ENCODE results near the gene OR52K2. TPM values are rescaled to one million over a fixed set of nuclear protein-coding genes. Genes with fewer than 3 reads are reported as not detected.
"Not testable (repeated sequence)": the region's sequence is repeated elsewhere in the genome, so short reads cannot be mapped to it uniquely, and the experiment has no call there.

OR52K2 gene
- total RNA-seq, 2 donors from 2014 or later = not detected

DNA sequence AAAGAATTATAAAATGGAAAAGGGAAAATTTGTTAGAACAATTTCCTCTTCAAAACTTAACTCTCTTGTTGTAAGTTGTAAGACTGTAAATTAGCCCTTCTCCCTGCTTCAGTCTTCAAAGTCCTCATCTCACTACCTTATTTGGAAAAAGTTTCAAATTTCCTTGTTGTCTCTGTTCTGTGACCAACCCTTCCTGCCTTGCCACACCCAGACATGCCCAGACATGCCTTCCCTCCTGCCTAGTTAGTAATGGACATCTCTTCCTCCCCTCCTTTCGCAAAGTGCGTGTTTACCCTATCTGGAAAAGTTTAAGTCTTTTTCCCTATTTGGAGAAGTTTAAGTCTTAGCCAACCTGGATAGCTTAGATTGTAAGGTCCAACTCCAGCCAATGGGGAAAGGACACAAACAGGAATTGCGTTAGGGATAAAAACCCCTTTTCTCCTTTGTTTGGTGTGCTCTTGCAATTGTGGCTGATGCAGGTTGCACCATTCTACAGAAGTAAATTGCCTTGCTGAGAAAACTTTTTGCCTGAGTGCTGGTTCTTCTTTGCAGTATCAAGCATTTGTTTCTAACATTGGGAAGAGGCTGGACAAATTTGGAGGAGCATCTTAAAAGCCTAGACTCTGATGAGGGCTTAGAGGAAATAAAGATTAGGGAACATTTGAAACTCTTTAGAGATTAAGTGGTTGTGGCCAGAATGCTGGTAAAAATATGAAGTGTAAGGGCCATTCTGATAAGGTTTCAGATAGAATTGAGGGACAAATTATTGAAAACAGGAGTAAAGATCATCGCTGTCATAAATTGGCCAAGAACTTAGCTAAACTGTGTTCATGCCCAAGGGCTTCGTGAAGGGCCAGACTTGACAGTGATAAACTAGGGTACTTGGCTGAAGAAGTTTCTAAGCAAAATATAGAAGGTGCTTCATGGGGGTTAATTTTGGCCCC lies 15.4 kb downstream of the OR52K2 start:
- H3K9me3 Mint-ChIP-seq = peaks cover 15% of the 10 kb centered on the region
- no peak overlapping the region for H3K4me3 Mint-ChIP-seq
- ATAC-seq (replicated peaks) = no peak
- no peaks in the 10 kb centered on the region for H3K36me3 Mint-ChIP-seq (ENCODE audit: low read depth)
- peaks cover 23% of the 10 kb centered on the region for H3K27me3 Mint-ChIP-seq
- peak overlapping the region; percentile 14 for H3K27ac Mint-ChIP-seq
- peaks cover 4% of the 10 kb centered on the region for H3K4me1 Mint-ChIP-seq

- Mint-ChIP-seq H3K9me3 (peaks cover 15% of the 10 kb centered on the region), H3K4me1 (no peaks in the 10 kb centered on the region), H3K36me3 (ENCODE audit: low read depth) (no peaks in the 10 kb centered on the region), H3K27me3 (peaks cover 23% of the 10 kb centered on the region), H3K4me3 (no peak overlapping the region), H3K27ac (no peak overlapping the region)
- no peak for ATAC-seq (replicated peaks)
Observed at GRCh38 chr11:4465407-4465806, 16.3 kb downstream of the OR52K2 start.

DNA sequence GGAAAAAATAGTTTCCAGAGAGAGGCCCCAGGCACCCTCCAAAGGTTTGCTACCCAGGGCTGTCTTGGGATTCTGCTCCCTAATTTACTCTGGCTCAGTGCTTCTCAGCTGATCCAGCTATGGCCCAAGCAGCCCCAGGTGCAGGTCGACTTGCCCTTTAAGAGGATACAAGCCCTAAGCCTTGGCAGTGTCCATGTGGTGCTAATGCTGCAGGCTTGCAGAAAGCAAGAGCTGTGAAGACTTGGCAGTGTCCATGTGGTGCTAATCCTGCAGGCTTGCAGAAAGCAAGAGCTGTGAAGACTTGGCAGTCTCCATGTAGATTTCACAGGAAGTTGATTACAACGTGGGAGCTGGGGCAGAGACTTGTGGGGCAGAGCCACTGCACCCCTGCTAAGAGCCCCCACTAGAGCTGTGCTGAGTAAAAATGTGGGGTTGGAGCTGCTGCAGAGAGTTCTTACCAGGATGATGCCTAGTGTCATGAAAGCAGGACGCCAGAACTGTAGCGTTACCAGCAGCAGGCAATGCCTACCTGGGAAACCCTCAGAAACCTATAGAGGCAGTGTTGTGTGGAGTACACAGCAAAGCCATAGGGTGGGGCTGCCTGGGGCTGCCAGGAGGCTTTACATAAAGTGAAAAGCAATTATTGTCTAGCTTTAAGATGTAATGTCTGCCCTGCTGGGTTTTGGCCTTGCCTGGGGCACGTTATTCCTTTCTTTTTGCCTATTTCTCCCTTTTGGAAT lies 17.2 kb downstream of the OR52K2 start:
- Mint-ChIP-seq H3K9me3 (peaks cover 15% of the 10 kb centered on the region), H3K4me3 (no peak overlapping the region), H3K27me3 (peaks cover 29% of the 10 kb centered on the region), H3K4me1 (no peaks in the 10 kb centered on the region), H3K27ac (no peak overlapping the region), H3K36me3 (ENCODE audit: low read depth) (no peaks in the 10 kb centered on the region)
- ATAC-seq (replicated peaks) = no peak

GRCh38 chr11:4466871-4467442 lies 17.9 kb downstream of the OR52K2 start:
- H3K4me1 Mint-ChIP-seq = no peaks in the 10 kb centered on the region
- peaks cover 15% of the 10 kb centered on the region for H3K9me3 Mint-ChIP-seq
- no peak overlapping the region for H3K27ac Mint-ChIP-seq
- H3K4me3 Mint-ChIP-seq = no peak overlapping the region
- peaks cover 27% of the 10 kb centered on the region for H3K27me3 Mint-ChIP-seq
- H3K36me3 Mint-ChIP-seq (ENCODE audit: low read depth) = no peaks in the 10 kb centered on the region
- ATAC-seq (replicated peaks) = no peak

DNA sequence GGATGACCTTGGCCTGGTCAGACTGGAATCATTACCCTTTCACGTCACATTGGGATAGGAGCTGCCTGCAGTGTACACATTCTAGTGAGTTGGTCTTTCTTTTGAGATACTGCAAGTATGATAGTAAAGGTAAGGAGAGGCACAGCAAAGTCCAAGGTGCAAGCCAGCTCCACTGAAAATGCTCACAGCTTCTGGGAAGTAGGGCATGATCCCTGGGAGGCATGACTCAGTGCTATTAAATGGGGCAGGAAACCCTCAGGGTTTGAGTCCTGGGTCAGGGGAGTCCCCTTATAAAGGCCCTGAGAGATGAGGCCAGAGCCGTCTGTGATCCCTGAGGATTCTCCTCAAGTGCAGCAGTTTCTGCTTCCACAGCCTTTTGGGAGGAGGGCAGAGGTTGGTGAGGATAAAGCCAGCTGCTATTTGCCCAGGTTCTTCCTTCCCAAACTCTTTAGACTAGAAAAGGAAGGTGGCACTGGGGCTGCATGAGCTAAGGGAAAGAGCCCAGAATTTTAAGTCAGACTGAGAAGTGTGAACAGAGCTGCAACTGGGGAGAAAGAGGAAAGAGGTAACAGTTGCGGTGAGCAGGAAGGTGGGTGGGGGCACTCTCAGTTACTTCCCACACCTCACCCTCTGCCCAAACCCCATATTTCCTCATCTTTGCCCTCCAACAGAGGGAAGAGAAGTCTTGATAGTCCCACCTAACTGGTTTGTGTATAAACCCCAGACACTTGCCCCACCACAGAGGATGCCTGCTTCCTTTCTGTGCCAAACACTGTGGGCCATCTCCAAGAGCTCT lies 18.9 kb downstream of the OR52K2 start:
- ATAC-seq (replicated peaks) = peak; percentile 49
- Mint-ChIP-seq H3K27me3 (peaks cover 20% of the 10 kb centered on the region), H3K4me3 (no peak overlapping the region), H3K9me3 (peaks cover 10% of the 10 kb centered on the region), H3K4me1 (no peaks in the 10 kb centered on the region), H3K27ac (no peak overlapping the region), H3K36me3 (ENCODE audit: low read depth) (no peaks in the 10 kb centered on the region)

DNA sequence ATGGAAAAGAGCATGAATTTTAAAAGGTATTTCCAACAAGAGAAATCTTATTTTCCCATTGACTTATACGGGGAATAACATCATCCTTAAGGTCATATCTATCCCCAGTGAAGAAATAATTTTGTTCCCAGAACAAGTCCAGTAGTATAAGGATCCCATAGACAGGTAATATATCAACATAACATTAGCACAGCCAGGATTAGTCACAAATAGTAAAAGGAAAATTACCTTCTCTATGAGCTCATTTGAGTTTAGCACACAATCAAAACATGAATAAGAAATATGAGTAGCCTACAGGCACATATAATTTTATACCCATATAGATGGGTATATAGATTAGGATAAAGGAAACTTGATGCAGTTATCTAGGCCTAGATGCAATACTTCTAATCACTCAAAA lies 30.5 kb downstream of the OR52K2 start:
- no peaks in the 10 kb centered on the region for H3K9me3 Mint-ChIP-seq
- no peaks in the 10 kb centered on the region for H3K36me3 Mint-ChIP-seq (ENCODE audit: low read depth)

GRCh38 chr11:4480577-4481239 lies 31.6 kb downstream of the OR52K2 start:
- Mint-ChIP-seq H3K27ac (peak overlapping the region; percentile 29), H3K36me3 (ENCODE audit: low read depth) (no peaks in the 10 kb centered on the region), H3K9me3 (no peaks in the 10 kb centered on the region), H3K4me3 (no peak overlapping the region), H3K4me1 (no peaks in the 10 kb centered on the region), H3K27me3 (peaks cover 3% of the 10 kb centered on the region)
- peak; percentile 78 for ATAC-seq (replicated peaks)

More for the DNA sequence above, 30.5 kb downstream of the OR52K2 start:
- peaks cover 9% of the 10 kb centered on the region for H3K27me3 Mint-ChIP-seq
- H3K4me3 Mint-ChIP-seq = no peak overlapping the region
- ATAC-seq (replicated peaks) = no peak
- no peaks in the 10 kb centered on the region for H3K4me1 Mint-ChIP-seq
- no peak overlapping the region for H3K27ac Mint-ChIP-seq

- no peaks in the 10 kb centered on the region for H3K36me3 Mint-ChIP-seq (ENCODE audit: low read depth)
- H3K9me3 Mint-ChIP-seq = no peaks in the 10 kb centered on the region
- no peak overlapping the region for H3K4me3 Mint-ChIP-seq
- no peak for ATAC-seq (replicated peaks)
- no peaks in the 10 kb centered on the region for H3K4me1 Mint-ChIP-seq
- peak overlapping the region; percentile 29 for H3K27ac Mint-ChIP-seq
- H3K27me3 Mint-ChIP-seq = peaks cover 3% of the 10 kb centered on the region
Observed at GRCh38 chr11:4481240-4481582, 32.1 kb downstream of the OR52K2 start.

- ATAC-seq (replicated peaks) = no peak
- H3K36me3 Mint-ChIP-seq (ENCODE audit: low read depth) = no peaks in the 10 kb centered on the region
- no peak within 1 kb of the TSS for H3K4me3 Mint-ChIP-seq
- no peak within 1 kb of the TSS for H3K27ac Mint-ChIP-seq
- peaks cover 6% of the 10 kb centered on the region for H3K27me3 Mint-ChIP-seq
- H3K4me1 Mint-ChIP-seq = no peaks in the 10 kb centered on the region
- H3K9me3 Mint-ChIP-seq = no peaks in the 10 kb centered on the region
Observed at GRCh38 chr11:4482445-4482844, 33.4 kb downstream of the OR52K2 start, which contains the start of gene OR52K1. Gene OR52K1, plus strand, starts transcription at chr11:4482646. Its CDS starts 6,255 bp downstream, at chr11:4488901.

DNA sequence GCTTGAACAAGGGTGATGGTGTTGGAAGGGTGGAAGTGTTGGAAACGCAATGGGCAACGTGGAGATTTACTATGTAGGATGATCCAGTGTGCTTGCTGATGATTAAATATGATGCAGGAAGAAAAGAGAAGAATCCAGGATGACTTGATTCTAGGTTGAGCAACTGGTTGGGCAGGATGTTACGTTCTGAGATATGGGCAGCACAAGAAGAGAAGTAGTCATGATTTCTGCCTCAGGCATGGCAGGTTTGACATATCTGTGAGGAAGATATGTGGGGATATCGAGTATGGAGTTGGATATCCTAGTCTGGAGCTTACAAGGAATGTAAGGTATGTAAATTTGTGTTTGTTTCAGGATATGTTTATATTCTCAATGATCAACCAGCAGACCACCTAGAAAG lies 35.2 kb downstream of the OR52K2 start:
- no peak overlapping the region for H3K4me3 Mint-ChIP-seq
- peaks cover 10% of the 10 kb centered on the region for H3K27me3 Mint-ChIP-seq
- H3K4me1 Mint-ChIP-seq = no peaks in the 10 kb centered on the region
- no peak overlapping the region for H3K27ac Mint-ChIP-seq
- no peaks in the 10 kb centered on the region for H3K36me3 Mint-ChIP-seq (ENCODE audit: low read depth)
- ATAC-seq (replicated peaks) = no peak
- no peaks in the 10 kb centered on the region for H3K9me3 Mint-ChIP-seq

- H3K4me1 Mint-ChIP-seq; ATAC-seq (replicated peaks); H3K36me3 Mint-ChIP-seq (ENCODE audit: low read depth); H3K9me3 Mint-ChIP-seq; H3K4me3 Mint-ChIP-seq; H3K27ac Mint-ChIP-seq: not testable (repeated sequence)
- H3K27me3 Mint-ChIP-seq = peaks cover 33% of the 10 kb centered on the region
Observed at GRCh38 chr11:4491405-4491804, 42.3 kb downstream of the OR52K2 start.

- H3K4me3 Mint-ChIP-seq = peak overlapping the region; percentile 13
- H3K27ac Mint-ChIP-seq = peak overlapping the region; percentile 67
Observed at GRCh38 chr11:4491878-4492606, 42.9 kb downstream of the OR52K2 start.

GRCh38 chr11:4493480-4493818 lies 44.4 kb downstream of the OR52K2 start:
- no peak overlapping the region for H3K27ac Mint-ChIP-seq
- H3K9me3 Mint-ChIP-seq = no peaks in the 10 kb centered on the region
- H3K4me1 Mint-ChIP-seq = peaks cover 6% of the 10 kb centered on the region
- peaks cover 36% of the 10 kb centered on the region for H3K27me3 Mint-ChIP-seq
- no peaks in the 10 kb centered on the region for H3K36me3 Mint-ChIP-seq (ENCODE audit: low read depth)
- H3K4me3 Mint-ChIP-seq = no peak overlapping the region
- ATAC-seq (replicated peaks) = no peak

More at GRCh38 chr11:4491878-4492606, 42.9 kb downstream of the OR52K2 start:
- H3K36me3 Mint-ChIP-seq (ENCODE audit: low read depth) = no peaks in the 10 kb centered on the region
- H3K27me3 Mint-ChIP-seq = peaks cover 35% of the 10 kb centered on the region
- no peaks in the 10 kb centered on the region for H3K9me3 Mint-ChIP-seq
- peaks cover 6% of the 10 kb centered on the region for H3K4me1 Mint-ChIP-seq
- peak; percentile 61 for ATAC-seq (replicated peaks)

All from activated T-helper 17 cell treated with anti-CD3 and anti-CD28 coated beads, Interleukin-2, amount 50 U/mL, for 72 hours (primary cell).